ENCODE data around the gene REXO4. TPM values are rescaled to one million over a fixed set of nuclear protein-coding genes. Genes with fewer than 3 reads are reported as not detected.
A peak's percentile ranks its signal among the peaks of the same experiment; 100 is the strongest.
"Not testable (repeated sequence)": the region's sequence is repeated elsewhere in the genome, so short reads cannot be mapped to it uniquely, and the experiment has no call there.

The REXO4 gene
- total RNA-seq, 2 experiments from 2014 or later = 21.2 to 24.1 TPM

GRCh38 chr9:133402689-133403088, 15.1 kb downstream of the REXO4 start:
- Mint-ChIP-seq H3K27ac (no peak overlapping the region), H3K4me1 (peaks cover 5% of the 10 kb centered on the region), H3K27me3 (no peaks in the 10 kb centered on the region), H3K36me3 (ENCODE audit: low read depth) (peaks cover 15% of the 10 kb centered on the region), H3K9me3 (no peaks in the 10 kb centered on the region), H3K4me3 (no peak overlapping the region)
- no peak for DNase-seq
- ChIA-PET POLR2A (no interaction called here), CTCF (no interaction called here)

GRCh38 chr9:133401588-133401987, 16.2 kb downstream of the REXO4 start:
- Mint-ChIP-seq H3K9me3 (no peaks in the 10 kb centered on the region), H3K4me1 (no peaks in the 10 kb centered on the region), H3K36me3 (ENCODE audit: low read depth) (peaks cover 6% of the 10 kb centered on the region), H3K27ac (no peak overlapping the region), H3K4me3 (no peak overlapping the region), H3K27me3 (no peaks in the 10 kb centered on the region)
- ChIA-PET POLR2A (no interaction called here), CTCF (interaction anchor here (1.2 kb wide), 1 partner anchor 216 kb away, joined by 3 read pairs; no protein-coding TSS in a partner anchor)
- no peak for DNase-seq

GRCh38 chr9:133400292-133400691, 17.5 kb downstream of the REXO4 start:
- Mint-ChIP-seq H3K36me3 (ENCODE audit: low read depth) (peaks cover 5% of the 10 kb centered on the region), H3K9me3 (no peaks in the 10 kb centered on the region), H3K27ac (no peak overlapping the region), H3K4me1 (no peaks in the 10 kb centered on the region), H3K4me3 (no peak overlapping the region), H3K27me3 (no peaks in the 10 kb centered on the region)
- no peak for DNase-seq
- CTCF ChIA-PET = interaction anchor here (0.6 to 1.2 kb wide), 3 partner anchors 214 to 1875 kb away, joined by 3 to 4 read pairs (median 3); no protein-coding TSS in a partner anchor
- POLR2A ChIA-PET = no interaction called here

- DNase-seq = no peak
- Mint-ChIP-seq H3K27me3 (no peaks in the 10 kb centered on the region), H3K27ac (no peak overlapping the region), H3K9me3 (no peaks in the 10 kb centered on the region), H3K36me3 (ENCODE audit: low read depth) (no peaks in the 10 kb centered on the region), H3K4me1 (no peaks in the 10 kb centered on the region), H3K4me3 (no peak overlapping the region)
- ChIA-PET CTCF (interaction anchor here (0.7 to 1.5 kb wide), 3 partner anchors 11 to 115 kb away, joined by 3 to 4 read pairs (median 3); no protein-coding TSS in a partner anchor), POLR2A (no interaction called here)
These were observed 19.9 kb downstream of the REXO4 start for GRCh38 chr9:133397895-133398294.

GRCh38 chr9:133397370-133397769, 20.4 kb downstream of the REXO4 start:
- no peaks in the 10 kb centered on the region for H3K36me3 Mint-ChIP-seq (ENCODE audit: low read depth)
- no peaks in the 10 kb centered on the region for H3K9me3 Mint-ChIP-seq
- no peak overlapping the region for H3K27ac Mint-ChIP-seq
- no peak for DNase-seq
- H3K27me3 Mint-ChIP-seq = no peaks in the 10 kb centered on the region
- ChIA-PET POLR2A (interaction anchor here (0.6 kb wide), 1 partner anchor 238 kb away, joined by 3 read pairs; no protein-coding TSS in a partner anchor), CTCF (interaction anchor here (1.2 to 1.5 kb wide), 2 partner anchors 11 to 19 kb away, joined by 3 to 4 read pairs; no protein-coding TSS in a partner anchor)
- no peaks in the 10 kb centered on the region for H3K4me1 Mint-ChIP-seq
- no peak overlapping the region for H3K4me3 Mint-ChIP-seq

GRCh38 chr9:133396952-133397351, 20.9 kb downstream of the REXO4 start:
- H3K4me3 Mint-ChIP-seq = no peak overlapping the region
- no peaks in the 10 kb centered on the region for H3K36me3 Mint-ChIP-seq (ENCODE audit: low read depth)
- DNase-seq = no peak
- ChIA-PET POLR2A (interaction anchor here (0.6 kb wide), 1 partner anchor 238 kb away, joined by 3 read pairs; no protein-coding TSS in a partner anchor), CTCF (interaction anchor here (1.2 to 1.5 kb wide), 2 partner anchors 10 to 19 kb away, joined by 3 to 4 read pairs; no protein-coding TSS in a partner anchor)
- H3K27me3 Mint-ChIP-seq = no peaks in the 10 kb centered on the region
- no peaks in the 10 kb centered on the region for H3K9me3 Mint-ChIP-seq
- no peak overlapping the region for H3K27ac Mint-ChIP-seq
- H3K4me1 Mint-ChIP-seq = no peaks in the 10 kb centered on the region

- ChIA-PET CTCF (interaction anchor here (0.8 to 1.7 kb wide), 3 partner anchors 10 to 18 kb away, joined by 4 read pairs; no protein-coding TSS in a partner anchor), POLR2A (no interaction called here)
- Mint-ChIP-seq H3K36me3 (ENCODE audit: low read depth) (no peaks in the 10 kb centered on the region), H3K4me1 (no peaks in the 10 kb centered on the region), H3K4me3 (no peak overlapping the region), H3K27me3 (no peaks in the 10 kb centered on the region), H3K27ac (no peak overlapping the region), H3K9me3 (no peaks in the 10 kb centered on the region)
- no peak for DNase-seq
These were observed 23.0 kb downstream of the REXO4 start for GRCh38 chr9:133394687-133395271.

GRCh38 chr9:133393399-133393798, 24.4 kb downstream of the REXO4 start:
- Mint-ChIP-seq H3K4me3 (no peak overlapping the region), H3K36me3 (ENCODE audit: low read depth) (no peaks in the 10 kb centered on the region), H3K27ac (no peak overlapping the region), H3K9me3 (no peaks in the 10 kb centered on the region), H3K4me1 (no peaks in the 10 kb centered on the region), H3K27me3 (no peaks in the 10 kb centered on the region)
- ChIA-PET POLR2A (no interaction called here), CTCF (no interaction called here)
- no peak for DNase-seq

- CTCF ChIA-PET = not testable (repeated sequence)
These were observed 25.5 kb downstream of the REXO4 start for GRCh38 chr9:133392308-133392707.

GRCh38 chr9:133391449-133391848, 26.4 kb downstream of the REXO4 start:
- POLR2A ChIA-PET; H3K27ac Mint-ChIP-seq; H3K4me1 Mint-ChIP-seq; DNase-seq; H3K4me3 Mint-ChIP-seq; H3K36me3 Mint-ChIP-seq (ENCODE audit: low read depth); H3K9me3 Mint-ChIP-seq; CTCF ChIA-PET; H3K27me3 Mint-ChIP-seq: not testable (repeated sequence)

More at GRCh38 chr9:133392308-133392707, 25.5 kb downstream of the REXO4 start:
- H3K36me3 Mint-ChIP-seq (ENCODE audit: low read depth); DNase-seq; H3K4me1 Mint-ChIP-seq; H3K27me3 Mint-ChIP-seq; H3K9me3 Mint-ChIP-seq; POLR2A ChIA-PET; H3K27ac Mint-ChIP-seq; H3K4me3 Mint-ChIP-seq: not testable (repeated sequence)

GRCh38 chr9:133390713-133391112, 27.1 kb downstream of the REXO4 start:
- Mint-ChIP-seq H3K36me3 (ENCODE audit: low read depth) (no peaks in the 10 kb centered on the region), H3K9me3 (no peaks in the 10 kb centered on the region), H3K4me3 (no peak overlapping the region), H3K27me3 (no peaks in the 10 kb centered on the region), H3K4me1 (no peaks in the 10 kb centered on the region), H3K27ac (no peak overlapping the region)
- CTCF ChIA-PET = no interaction called here
- no peak for DNase-seq
- POLR2A ChIA-PET = no interaction called here

GRCh38 chr9:133389562-133389961, 28.2 kb downstream of the REXO4 start:
- no peak for DNase-seq
- Mint-ChIP-seq H3K4me1 (no peaks in the 10 kb centered on the region), H3K9me3 (no peaks in the 10 kb centered on the region), H3K27ac (peak overlapping the region; percentile 25), H3K36me3 (ENCODE audit: low read depth) (no peaks in the 10 kb centered on the region), H3K27me3 (no peaks in the 10 kb centered on the region), H3K4me3 (no peak overlapping the region)
- ChIA-PET POLR2A (no interaction called here), CTCF (interaction anchor here (0.6 to 1.4 kb wide), 2 partner anchors 15 to 521 kb away, joined by 3 to 4 read pairs; no protein-coding TSS in a partner anchor)

- Mint-ChIP-seq H3K9me3 (no peaks in the 10 kb centered on the region), H3K4me1 (no peaks in the 10 kb centered on the region), H3K36me3 (ENCODE audit: low read depth) (no peaks in the 10 kb centered on the region), H3K4me3 (no peak overlapping the region), H3K27me3 (no peaks in the 10 kb centered on the region), H3K27ac (no peak overlapping the region)
- no peak for DNase-seq
- ChIA-PET POLR2A (no interaction called here), CTCF (interaction anchor here (1.4 kb wide), 1 partner anchor 15 kb away, joined by 4 read pairs; no protein-coding TSS in a partner anchor)
These were observed 28.7 kb downstream of the REXO4 start for GRCh38 chr9:133389025-133389557.

Data from activated CD4-positive, alpha-beta T cell treated with anti-CD3 and anti-CD28 coated beads, Interleukin-2, amount 10 ng/mL, durations not matched to agents 7 days and 5 days (primary cell).